HG03097 (cell line): ENCODE results near the gene ZMIZ1.

Source experiments
- ATAC-seq: cut with Tn5 transposase; IDR thresholded peaks from one replicate; pipeline ENCODE4 v1.9.1; 2021; ENCODE audit not compliant: unreplicated experiment, low FRiP score

Gene ZMIZ1

DNA sequence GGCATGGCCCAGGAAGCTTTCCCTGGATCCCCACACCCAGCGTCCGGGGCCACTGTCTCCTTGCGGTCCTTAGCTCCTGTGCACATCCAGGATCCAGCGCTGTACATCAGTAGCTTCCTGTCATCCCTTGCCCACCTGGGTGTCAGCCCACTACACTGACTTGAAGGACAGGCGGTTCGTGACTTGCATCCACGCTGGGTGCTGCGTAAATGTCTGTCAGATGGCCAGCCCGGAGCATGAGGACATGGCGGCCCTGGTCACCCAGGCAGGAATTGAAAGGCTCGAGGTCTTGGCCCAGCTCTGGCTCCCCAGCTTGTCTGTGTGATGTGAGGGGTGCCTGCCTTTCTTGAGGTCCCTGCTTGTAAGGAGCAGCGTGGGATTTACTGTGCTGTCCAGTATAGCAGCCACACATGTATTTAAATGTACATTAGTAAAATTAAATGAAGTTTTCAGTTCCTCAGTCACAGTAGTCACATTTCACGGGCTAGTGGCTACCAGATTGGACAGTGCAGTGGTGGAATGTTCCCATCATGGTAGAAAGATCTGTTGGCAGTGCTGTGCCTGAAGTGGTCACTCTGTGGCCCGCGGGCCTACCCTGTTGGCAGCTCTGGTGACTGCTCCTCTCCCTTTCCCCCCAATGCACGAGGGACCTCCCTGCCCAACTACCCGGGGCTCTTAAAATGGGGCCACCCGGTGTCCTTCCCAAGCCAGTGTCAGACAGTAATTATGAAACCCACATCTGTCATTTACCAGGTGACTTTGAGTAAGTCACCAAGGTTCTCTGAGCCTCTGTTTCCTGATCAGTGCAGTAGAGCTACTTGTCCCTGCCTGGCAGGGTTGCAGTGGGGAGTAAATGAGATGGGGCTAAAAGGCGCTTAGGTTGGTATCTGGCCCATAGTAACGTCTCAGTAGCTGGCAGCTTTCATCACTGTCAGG, 180.7 kb downstream of the ZMIZ1 start:
- peak; percentile 63 for ATAC-seq

DNA sequence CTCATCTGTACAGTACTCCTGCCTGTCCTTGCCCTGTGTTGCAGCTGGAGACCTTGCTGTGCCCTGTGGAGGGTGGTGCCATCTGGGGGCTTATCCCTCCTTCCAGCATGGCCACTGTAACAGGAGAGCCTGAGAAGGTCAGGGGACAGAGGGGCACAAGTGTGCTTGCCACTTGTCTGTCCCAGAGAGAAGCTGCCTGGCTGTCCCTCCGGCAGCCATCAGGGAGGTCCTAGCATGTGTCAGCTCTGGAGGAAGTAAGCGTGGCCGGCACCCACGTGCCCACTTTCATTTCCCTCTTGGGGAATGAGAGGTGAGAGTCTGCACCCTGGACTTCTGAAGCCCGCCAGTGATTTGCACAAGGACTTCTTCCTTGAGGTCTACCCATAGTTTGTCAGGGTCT, 181.5 kb downstream of the ZMIZ1 start:
- no peak for ATAC-seq

DNA sequence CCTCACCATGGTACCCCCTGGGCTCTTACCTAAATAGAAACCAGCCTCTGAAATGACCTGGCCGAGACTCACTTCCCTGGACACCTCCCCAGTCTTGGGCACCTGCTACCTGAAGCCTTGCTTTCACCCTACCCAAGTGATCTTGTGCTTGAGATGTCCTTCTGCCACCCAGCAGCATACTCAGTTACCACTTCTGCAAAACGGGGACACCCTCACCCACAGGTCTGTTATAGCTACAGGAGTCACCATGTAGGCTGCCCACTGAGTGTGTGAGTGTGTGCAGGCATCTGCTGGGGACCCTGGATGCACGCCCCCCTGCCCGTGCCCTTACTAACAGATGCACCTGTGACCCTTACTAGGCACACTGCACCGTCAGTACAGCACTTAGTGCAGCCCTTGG, 183.7 kb downstream of the ZMIZ1 start:
- no peak for ATAC-seq

DNA sequence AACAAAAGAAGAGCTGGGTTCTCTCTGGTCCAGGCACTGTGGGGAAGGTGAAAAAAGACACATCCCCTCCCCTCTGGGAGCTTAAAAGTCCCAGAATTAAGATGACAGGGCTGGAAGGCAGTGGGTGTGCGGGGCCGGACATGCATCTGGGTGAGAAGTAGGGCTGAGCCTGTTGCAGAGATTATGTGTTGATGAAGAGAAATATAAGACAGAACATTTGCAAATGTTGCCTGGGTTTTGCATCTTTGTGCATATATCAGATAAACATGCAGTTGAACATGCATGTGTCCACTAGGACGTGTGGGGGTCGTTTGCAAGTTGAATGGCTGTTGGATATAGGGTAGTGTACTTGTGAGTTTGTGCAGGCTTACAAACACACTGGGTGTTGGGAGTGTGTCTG, 184.2 kb downstream of the ZMIZ1 start:
- no peak for ATAC-seq

DNA sequence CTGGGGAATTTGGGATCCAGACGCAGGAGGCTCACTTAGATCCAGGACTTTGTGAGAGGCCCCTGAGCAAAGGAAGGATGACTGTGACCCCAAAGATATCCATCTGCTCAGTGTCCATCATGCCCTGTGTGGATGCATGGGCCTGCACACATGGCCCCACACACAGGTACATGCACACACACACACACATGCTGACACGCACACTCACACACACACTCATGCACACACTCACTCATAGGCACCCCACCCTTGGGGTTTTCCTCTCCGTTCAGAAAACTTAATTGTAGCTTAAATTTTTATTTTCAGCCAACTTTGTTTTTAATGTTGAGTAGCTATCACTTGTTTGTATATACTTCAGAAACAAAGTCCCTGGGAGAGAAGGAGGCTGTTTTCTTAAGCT, 184.9 kb downstream of the ZMIZ1 start:
- no peak for ATAC-seq

DNA sequence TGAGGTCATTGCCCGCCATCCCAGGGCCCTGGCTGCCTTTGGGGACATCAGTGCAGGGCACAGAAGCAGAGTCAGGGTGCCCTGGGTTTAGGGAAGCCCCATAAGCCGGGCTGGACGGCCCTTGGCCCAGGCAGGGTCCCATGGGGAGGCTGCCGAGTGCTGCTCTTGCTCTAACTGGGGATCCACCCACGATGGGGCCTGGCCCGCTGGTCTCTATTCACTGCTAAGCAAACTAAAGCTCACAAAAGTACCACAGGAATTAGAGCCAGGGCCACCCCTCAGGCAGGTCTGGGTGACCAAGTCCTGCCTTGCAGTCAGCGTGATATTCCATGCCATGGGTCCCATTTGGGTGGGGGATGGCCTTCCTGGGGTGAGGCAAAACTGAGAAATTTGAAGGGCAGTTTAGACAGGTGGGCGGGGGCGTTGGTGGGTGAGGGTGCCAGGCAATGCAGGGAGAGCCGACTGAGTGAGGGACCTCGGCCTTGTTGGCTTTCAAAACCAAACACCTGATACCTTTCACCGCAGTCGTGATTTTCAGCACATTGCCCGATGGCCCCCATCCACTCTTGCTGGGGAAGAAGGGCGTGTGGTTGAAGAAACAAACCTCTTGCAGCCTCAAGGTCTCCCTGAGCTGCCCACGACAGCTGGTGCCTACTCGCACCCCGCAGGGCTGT, 185.7 kb downstream of the ZMIZ1 start:
- no peak for ATAC-seq

DNA sequence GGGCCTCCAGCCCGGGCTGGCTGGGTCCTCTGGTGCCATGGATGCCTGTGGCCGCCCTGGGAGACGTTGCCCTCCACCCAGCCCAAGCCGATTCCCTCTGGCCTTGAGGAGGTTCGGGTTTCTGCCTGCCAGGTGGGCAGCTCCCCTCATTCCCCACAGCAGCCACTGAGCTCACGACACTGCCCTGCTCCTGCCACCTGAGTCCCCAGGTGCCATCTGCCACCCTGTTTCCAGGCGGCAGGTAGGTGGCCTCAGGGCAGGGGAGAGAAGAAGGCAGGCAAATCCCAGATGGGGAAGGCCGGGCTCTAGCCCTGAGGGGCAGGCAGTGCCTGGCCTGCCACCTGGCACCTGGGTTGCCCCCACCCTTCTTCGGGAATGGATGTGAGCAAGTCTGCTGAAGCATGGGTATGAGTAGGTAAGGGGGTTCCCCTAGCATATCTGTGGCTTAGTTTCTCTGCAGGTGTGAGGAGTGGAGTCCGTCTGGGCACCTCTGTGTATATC, 186.3 kb downstream of the ZMIZ1 start:
- no peak for ATAC-seq

DNA sequence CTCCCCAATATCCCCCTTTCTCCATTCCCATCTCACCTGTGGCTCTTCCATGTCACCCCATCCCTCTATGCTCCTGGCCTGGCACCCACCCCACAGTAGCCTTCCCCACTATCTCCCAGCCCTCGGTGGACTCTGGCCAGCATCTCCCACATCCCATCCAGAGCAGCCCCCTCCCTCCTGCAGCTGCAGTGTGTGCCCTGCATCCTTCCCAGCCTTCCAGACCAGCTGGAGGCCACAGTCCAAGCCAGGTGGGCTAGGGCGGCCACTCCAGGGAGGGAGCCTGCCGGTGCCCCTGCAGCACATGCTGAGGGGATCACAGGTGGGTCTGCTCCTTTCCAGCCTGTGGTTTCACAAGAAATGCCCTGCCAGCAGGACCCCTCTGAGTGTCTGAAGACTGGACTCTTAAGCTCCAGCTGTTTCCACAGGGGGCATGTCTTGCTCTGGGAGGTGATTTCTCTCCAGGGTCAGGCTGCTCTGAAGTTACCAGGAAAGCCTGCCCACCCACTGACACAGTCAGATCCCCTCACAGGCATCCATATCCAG, 187.6 kb downstream of the ZMIZ1 start:
- no peak for ATAC-seq

DNA sequence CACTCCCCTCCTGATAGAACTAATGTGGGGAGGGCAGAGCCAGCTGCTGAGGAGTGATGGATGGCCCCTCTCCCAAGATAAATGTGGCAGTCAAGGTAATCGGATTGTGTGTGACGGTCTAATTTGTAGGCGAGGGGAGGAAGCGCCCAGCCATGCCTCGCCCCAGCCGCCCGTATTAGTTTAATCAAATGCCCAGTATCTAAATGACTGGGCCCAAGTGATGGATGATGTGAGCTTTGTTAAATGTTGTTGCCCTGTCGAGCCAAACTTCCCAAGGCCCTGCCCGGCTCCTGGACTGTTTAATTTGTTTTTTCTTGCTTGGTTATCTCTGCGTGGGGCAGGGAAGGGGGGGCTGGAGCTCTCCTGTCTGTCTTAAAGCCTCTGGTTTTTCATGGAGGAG, 190.1 kb downstream of the ZMIZ1 start:
- no peak for ATAC-seq

DNA sequence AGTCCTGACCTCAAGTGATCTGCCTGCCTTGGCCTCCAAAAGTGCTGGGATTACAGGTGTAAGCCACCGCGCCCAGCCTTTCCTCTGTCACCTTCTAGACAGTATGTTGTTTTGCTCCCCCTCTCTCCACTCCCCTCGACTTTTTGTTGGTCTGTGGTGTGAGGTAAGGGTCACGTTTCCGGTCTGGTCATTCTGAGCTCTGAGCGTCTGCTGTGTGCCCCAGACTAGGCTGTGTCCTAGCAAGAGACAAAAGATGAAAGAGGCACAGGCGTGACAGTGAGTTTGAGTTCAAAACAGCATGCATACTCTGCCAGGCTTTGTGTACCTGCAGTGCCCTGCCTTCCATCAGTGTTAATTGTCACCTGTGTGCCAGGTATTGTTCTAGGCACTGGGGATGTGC, 191.1 kb downstream of the ZMIZ1 start:
- no peak for ATAC-seq

DNA sequence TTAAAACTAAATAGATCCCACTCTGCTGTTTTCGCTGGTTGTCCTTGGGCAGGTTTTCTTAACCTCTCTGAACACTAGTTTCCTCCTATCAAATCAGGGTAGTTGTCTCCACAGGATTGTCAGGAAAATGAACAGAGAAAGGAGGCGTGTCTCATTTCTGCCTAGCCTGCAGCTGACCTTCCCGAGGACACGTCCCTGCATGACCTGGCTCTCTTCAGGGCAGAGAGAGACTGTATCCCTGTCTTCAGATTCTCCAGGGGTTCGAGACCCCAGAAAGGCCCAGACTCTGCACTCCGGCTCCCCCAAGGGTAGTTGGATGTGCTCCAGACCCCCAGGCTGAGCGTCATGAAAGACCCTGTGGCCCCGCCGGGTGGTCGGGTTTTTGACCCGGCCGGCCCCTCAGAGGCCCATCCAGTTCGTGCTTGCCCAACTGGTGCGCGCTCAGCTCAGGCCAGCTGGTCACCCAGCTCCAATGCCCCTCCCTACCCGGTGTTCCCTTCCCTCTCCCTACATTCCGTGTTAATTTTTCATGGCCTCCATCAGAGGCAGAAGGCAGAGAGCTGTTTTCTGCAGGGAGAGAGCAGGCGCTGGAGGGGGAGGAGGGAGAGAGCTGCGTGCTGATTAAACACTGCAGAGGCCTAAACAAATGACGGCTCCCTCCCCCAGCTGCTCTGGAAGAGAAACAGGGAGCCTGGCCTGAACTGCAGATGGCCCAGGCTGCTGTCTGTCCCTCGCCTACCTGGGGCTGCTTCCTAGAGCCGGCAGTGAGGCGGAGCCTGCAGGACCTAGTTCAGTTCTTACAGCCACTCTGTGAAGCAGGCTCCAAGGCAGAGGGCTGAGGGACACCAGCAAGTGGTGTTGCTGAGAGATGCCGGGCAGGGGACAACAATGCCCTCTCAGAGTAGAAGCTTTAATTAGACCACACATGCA, 192.3 kb downstream of the ZMIZ1 start:
- ATAC-seq: no peak

DNA sequence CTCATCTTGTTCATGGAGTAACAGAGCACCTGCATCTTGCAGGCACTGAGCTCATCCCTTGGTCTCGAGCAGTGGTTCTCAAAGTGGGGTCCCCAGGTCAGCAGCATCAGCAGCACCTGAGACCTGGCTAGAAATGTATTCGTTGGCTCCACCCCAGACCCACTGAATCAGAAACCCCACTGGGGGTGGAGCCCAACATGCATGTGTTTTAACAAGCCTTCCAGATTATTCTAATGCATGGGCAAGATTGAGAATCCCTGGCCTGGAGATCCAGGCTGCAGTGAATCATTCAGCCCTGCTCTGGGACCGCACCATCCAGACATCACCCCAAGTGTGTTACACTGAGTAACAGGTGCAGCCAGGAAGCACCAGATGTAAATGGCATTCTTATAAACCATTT, 193.4 kb downstream of the ZMIZ1 start:
- no peak for ATAC-seq

DNA sequence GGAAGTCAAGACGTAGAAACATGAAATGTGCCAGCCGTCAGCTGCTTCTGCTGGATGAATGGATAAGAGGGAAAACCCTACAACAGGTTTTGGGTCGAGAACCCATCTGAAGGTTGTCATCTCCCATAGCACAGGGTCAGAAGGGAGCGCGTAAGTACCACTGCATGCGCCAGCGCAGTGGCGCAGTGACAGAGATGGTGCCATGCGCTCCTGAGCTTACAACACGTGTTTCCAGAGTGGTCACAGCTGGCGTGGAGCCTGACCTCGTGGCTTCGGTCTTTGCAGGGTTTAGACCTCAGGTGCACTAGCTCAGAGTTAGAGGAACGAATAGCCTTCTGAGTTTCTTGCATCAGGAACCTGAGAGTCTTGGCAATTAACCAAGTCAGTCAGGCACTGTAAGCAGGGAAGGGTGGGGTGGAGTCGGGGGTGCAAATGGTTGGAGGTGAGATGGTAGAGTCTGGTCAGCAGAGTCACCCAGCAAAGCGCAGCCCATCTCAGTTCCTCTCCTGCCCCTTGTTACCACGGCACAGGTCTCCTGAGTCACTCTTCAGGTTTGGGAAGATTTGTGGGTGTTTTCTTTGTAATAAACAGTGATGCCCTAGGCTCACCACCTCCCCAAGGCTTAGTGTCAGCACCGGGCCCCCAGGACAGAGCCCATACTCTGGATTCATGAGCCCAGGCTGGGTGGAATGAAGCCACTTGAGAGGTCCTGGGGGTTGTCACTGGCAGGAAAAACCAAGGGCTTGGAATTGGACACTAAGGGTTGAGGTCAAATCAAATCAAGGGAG, 194.4 kb downstream of the ZMIZ1 start:
- ATAC-seq: no peak

DNA sequence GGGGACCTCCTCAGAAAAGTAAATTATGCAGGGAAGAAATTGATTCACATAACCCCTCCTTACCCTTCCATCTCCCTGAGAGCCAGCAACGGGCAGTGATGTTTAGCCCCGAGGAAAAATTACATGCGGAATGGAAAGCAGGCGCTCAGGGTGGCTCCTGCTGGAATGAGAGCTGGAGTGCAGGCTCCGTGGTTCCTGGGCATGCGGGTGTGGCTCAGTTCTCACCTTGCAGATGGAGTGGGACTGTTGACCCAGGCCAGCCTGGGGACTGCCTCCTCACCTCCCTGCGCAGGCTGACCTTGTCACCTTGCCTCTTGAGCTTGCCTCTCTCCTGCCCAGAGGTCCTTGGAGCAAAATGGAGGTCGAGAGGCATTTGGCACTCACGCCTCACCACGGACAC, 195.2 kb downstream of the ZMIZ1 start:
- no peak for ATAC-seq

DNA sequence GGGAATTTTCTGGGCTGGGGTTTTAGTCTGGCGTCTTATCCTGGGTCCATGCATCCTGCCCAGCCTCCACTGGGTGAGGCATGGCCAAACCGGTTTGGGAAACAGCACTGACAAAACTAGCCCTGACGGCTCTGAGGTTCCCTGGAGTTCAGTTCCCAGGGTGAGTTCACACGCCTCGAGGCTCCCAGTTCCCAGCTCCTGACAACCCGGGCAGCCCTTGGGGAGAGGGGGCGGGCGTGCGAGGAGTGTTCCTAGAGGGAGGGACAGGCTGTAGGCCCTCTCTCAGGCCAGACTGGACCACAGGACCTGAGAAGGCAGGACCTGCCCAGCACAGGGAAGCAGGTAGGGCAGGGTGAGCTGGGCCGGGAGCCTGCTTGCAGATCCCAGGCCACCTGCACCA, 196.2 kb downstream of the ZMIZ1 start:
- ATAC-seq: no peak

DNA sequence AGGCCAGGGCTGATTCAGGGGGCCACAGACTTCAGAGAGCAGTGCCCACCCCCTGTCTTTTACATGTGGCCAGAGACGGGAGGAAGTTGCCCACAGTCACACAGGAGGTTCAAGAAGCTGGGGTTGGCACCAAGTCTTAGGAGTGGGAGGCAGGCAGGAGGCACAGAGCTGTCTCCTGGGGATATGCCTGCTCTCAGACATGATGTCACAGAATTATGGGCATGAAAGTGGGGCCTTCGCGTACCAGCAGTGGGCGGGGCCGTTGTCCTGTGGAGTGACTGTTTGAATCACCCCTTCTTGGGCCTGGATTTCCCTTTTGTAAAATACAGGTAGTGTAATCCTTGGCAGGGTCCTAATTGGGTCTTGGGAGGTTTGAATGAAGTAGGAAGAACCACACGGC, 197.3 kb downstream of the ZMIZ1 start:
- peak; percentile 42 for ATAC-seq

DNA sequence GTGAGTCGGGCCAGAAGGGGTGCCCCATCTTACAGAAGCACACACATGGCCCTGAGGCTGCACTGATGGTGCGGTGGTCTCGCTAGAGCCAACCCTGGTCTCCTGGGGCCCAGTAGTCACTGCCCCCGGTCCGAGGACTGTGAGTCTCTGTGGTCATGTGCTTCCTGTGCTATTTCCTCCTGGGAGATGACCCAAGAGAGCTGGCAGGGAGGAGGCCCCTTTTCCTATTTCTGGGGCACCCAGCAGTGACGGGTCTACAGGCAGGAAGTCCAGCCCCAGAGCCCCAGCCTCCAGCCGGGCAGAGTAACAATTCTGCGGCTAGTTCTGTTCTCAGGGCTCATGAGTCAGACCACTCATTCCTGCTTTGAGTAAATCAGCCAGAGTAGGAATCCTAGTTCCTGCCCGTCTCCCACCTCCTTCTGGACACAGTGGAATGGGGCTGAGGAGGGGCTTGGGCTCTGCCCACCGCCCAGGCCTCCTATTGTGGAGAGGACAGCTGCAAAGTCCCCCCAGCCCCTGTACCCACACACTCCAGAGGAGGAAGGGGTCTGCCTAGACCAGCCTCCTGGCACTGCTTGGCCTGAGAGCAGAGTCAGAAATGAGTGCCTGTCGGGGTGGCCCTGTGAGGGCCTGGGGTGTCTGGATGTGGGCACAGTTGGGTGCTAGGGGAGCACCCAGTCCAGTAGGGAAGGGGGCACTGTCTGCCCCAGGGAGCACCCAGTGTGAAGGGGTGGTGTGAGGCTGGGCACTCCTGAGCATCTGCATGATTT, 198.0 kb downstream of the ZMIZ1 start:
- peak; percentile 68 for ATAC-seq

DNA sequence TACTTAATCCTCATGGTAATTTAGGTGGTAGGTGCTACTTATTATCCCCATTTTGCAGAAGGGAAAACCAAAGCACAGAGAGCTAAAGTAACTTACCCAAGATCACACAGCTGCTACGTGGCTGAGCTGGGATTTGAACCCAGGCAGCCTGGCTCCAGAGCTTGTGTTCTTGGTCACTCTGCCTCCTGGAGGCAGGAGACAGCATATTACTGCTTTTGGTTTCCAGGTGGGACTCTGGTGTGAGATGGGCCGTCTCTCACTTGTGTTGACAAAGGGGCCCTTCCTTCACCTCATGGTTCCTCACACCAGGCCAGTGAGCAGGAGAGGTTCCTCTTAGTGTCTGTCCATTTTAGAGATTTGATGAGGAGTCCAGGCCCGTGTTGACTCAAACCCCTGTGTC, 198.7 kb downstream of the ZMIZ1 start:
- no peak for ATAC-seq

DNA sequence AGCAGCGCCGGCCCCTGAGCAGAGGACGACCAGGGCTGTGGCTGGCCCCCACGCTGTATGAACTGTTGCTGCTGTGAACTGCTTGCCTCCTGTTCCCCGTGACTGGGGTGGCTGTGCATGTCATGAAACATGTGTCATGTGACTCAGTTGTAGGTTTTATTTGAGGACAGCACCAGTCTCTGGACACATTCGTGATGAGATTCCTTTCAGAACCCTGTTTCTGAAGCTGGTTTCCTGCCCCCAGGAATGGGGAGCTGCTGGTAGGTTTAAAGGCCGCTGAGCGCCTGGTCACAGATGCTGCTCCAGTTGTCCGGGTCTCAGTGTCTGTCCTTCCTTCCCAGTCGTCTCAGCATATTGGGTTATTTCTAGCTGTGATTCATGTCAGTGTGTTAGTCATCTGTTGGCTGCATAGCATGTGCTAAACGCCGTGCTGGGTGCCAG, 199.4 kb downstream of the ZMIZ1 start:
- no peak for ATAC-seq
